HG03457 (cell line): ENCODE data around the gene CABLES1.

Experiments used
- ATAC-seq: cut with Tn5 transposase; IDR thresholded peaks from one replicate; pipeline ENCODE4 v1.9.1; 2021; ENCODE audit warnings: moderate number of reproducible peaks; ENCODE audit not compliant: unreplicated experiment

CABLES1 gene

GRCh38 chr18:23165271-23166068 is 30.2 kb downstream of the CABLES1 start:
- ATAC-seq = no peak

- no peak for ATAC-seq
Measured at GRCh38 chr18:23166891-23167541, 31.7 kb downstream of the CABLES1 start.

GRCh38 chr18:23169673-23170044 is 34.4 kb downstream of the CABLES1 start:
- no peak for ATAC-seq

- ATAC-seq = no peak
Measured at GRCh38 chr18:23170137-23170536, 34.9 kb downstream of the CABLES1 start.

- ATAC-seq = no peak
Measured at GRCh38 chr18:23171581-23172156, 36.4 kb downstream of the CABLES1 start.

GRCh38 chr18:23172591-23173380 is 37.5 kb downstream of the CABLES1 start:
- no peak for ATAC-seq

GRCh38 chr18:23173912-23174311 is 38.6 kb downstream of the CABLES1 start:
- no peak for ATAC-seq

- ATAC-seq = no peak
Measured at GRCh38 chr18:23176701-23177432, 41.6 kb downstream of the CABLES1 start.

- ATAC-seq = no peak
Measured at GRCh38 chr18:23177433-23178072, 42.3 kb downstream of the CABLES1 start.

GRCh38 chr18:23178201-23178600 is 42.9 kb downstream of the CABLES1 start:
- no peak for ATAC-seq

GRCh38 chr18:23178661-23179081 is 43.4 kb downstream of the CABLES1 start:
- ATAC-seq = no peak

GRCh38 chr18:23179416-23179815 is 44.1 kb downstream of the CABLES1 start:
- ATAC-seq = no peak

- ATAC-seq = no peak
Measured at GRCh38 chr18:23181547-23181946, 46.3 kb downstream of the CABLES1 start.

- ATAC-seq = no peak
Measured at GRCh38 chr18:23182606-23183005, 47.3 kb downstream of the CABLES1 start.

GRCh38 chr18:23183411-23184150 is 48.3 kb downstream of the CABLES1 start:
- ATAC-seq = no peak

- no peak for ATAC-seq
Measured at GRCh38 chr18:23186781-23187180, 51.5 kb downstream of the CABLES1 start.

GRCh38 chr18:23188068-23188760 is 52.9 kb downstream of the CABLES1 start:
- ATAC-seq = no peak

GRCh38 chr18:23189099-23189498 is 53.8 kb downstream of the CABLES1 start:
- ATAC-seq = no peak
